Pons (tissue), 1 donor: ENCODE data around the gene ETS2.

Source experiments
- DNase-seq: peaks from one replicate; pipeline ENCODE4 v3.0.0-alpha.2; 2016; ENCODE audit warnings: low spot score

Gene ETS2

GRCh38 chr21:38861989-38862683 is 56.4 kb downstream of the ETS2 start:
- no peak for DNase-seq

DNA sequence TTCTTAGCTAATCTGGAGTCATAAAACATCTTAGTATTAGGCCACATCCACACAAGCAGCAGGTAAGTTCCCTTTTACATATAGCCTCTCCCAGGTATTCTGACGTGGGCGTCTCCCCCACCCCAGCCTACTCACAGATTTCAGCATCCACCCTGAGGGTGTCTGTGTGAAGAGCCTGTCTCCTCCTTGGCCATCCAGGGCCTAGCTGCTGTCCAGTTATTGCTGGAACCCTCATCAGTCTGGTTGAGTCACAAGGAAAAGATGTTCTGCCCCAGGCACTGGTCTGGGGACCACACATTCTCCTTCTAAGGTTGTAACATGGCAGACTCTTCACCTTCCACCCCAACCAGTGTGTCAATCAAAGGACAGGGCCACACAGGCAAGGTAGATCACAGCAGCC is 57.6 kb downstream of the ETS2 start:
- DNase-seq, result no peak

DNA sequence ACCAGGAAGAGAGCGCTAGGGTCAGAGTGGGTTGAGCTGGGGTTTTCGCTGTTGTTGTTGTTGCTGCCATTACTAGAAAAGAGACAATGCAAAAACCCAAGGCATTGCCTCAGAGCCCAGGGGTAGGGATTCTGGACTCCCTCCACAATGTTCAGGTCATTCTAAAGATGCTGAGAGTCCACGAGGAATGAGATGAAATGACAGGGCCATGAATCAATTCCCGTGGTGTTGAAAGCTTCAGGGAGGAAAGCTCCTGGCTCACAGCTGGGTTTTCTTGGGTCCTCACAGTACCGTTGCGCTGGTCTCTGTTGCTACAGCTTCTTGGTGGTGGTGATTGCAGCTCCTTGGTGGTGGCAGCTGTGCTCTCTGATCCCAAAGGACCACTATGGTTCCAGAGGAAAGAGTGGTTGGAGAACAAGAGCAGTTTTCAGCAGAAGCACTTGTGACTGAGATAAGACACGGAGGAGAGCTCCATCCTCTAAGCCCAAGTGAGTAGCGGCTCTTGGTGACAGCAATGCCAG is 58.2 kb downstream of the ETS2 start:
- DNase-seq, result no peak

DNA sequence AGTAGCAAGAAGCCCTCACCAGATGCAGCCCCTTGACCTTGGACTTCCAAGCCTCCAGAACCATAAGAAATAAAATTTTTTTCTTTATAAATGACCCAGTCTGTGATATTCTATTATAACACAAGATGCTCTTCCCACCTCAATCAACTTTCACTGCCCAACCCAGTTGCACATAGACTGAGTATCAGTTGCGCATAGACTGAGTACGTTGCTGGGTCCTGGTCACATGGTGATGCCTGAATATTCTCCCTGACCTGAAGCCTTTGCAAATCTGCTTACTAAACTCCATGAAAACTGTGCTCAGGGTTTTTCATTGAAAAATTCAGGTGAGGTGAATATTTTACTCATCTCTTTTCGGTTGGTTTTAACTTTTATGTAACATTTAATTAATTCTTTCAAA is 59.2 kb downstream of the ETS2 start:
- no peak for DNase-seq

- peak; percentile 3 for DNase-seq
These were observed 63.5 kb downstream of the ETS2 start for GRCh38 chr21:38869196-38869595.

DNA sequence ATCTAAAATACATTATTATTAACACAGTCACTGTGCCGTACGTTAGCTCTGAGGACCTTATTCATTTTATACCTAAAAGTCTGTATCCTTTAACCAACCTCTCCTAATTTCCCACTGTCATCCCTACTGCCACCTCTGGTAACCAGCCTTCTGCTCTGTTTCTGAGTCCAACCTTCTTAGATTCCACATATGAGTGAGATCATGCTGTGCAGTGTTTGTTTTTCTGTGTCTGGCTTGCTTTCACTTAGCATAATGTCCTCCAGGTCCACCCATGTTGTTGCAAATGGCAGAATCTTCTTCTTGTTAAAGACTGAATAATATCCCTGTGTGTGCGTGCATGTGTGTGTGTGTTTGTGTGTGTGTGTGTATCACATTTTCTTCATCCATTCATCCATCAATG is 64.2 kb downstream of the ETS2 start:
- DNase-seq, result peak; percentile 3
